ENCODE measurements around the gene NLGN1.
"Not testable (repeated sequence)": the region's sequence is repeated elsewhere in the genome, so short reads cannot be mapped to it uniquely, and the experiment has no call there.

GRCh38 chr3:174211896-174212295, 814.4 kb downstream of the NLGN1 start:
- TF ChIP-seq FOXK2 (IDR thresholded peaks at IDR 0.05); SP1 (IDR thresholded peaks at IDR 0.05); SUZ12 (IDR thresholded peaks at IDR 0.05); HDGF (IDR thresholded peaks at IDR 0.05; ENCODE audit: borderline replicate concordance); ZNF384 (IDR thresholded peaks at IDR 0.05); ARNT (IDR thresholded peaks at IDR 0.05); BHLHE40 (IDR thresholded peaks at IDR 0.05; ENCODE audit: borderline replicate concordance); TARDBP (IDR thresholded peaks at IDR 0.05); CTBP1 (IDR thresholded peaks at IDR 0.05; ENCODE audit: borderline replicate concordance); L3MBTL2 (conservative IDR thresholded peaks at IDR 0.05); ELF4 (IDR thresholded peaks at IDR 0.05); FOXM1 (IDR thresholded peaks at IDR 0.05; ENCODE audit: borderline replicate concordance): not testable (repeated sequence)
- TF ChIP-seq, protein P1, sequence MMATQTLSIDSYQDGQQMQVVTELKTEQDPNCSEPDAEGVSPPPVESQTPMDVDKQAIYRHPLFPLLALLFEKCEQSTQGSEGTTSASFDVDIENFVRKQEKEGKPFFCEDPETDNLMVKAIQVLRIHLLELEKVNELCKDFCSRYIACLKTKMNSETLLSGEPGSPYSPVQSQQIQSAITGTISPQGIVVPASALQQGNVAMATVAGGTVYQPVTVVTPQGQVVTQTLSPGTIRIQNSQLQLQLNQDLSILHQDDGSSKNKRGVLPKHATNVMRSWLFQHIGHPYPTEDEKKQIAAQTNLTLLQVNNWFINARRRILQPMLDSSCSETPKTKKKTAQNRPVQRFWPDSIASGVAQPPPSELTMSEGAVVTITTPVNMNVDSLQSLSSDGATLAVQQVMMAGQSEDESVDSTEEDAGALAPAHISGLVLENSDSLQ (IDR thresholded peaks at IDR 0.05): not testable (repeated sequence)
